ENCODE data around the gene SSTR3.

SSTR3 gene

DNA sequence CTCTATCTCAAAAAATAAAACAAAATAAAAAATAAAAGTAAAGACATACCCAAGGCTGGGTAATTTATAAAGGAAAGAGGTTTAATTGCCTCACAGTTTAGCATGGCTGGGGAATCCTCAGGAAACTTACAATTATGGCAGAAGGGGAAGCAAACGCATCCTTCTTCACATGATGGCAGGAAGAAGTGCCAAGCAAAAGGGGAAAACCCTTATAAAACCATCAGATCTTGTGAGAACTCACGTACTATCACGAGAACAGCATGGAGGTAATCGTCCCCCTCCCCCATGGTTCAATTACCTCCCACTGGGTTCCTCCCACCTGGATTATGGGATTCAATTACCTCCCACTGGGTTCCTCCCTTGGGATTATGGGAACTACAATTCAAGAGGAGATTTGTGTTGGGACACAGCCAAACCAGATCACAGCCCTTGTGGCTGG lies 8.3 kb upstream of the SSTR3 start:
- Histone ChIP-seq H3K36me3 (no peaks in the 10 kb centered on the region), H3K27me3 (no peaks in the 10 kb centered on the region), H3K4me1 (no peaks in the 10 kb centered on the region), H3K4me3 (ENCODE audit: low read depth, low read length) (no peak overlapping the region), H3K9me3 (peaks cover 4% of the 10 kb centered on the region; the same call in 1 of the 2 replicates)
- DNase-seq, result no peak
- TF ChIP-seq, protein P1, sequence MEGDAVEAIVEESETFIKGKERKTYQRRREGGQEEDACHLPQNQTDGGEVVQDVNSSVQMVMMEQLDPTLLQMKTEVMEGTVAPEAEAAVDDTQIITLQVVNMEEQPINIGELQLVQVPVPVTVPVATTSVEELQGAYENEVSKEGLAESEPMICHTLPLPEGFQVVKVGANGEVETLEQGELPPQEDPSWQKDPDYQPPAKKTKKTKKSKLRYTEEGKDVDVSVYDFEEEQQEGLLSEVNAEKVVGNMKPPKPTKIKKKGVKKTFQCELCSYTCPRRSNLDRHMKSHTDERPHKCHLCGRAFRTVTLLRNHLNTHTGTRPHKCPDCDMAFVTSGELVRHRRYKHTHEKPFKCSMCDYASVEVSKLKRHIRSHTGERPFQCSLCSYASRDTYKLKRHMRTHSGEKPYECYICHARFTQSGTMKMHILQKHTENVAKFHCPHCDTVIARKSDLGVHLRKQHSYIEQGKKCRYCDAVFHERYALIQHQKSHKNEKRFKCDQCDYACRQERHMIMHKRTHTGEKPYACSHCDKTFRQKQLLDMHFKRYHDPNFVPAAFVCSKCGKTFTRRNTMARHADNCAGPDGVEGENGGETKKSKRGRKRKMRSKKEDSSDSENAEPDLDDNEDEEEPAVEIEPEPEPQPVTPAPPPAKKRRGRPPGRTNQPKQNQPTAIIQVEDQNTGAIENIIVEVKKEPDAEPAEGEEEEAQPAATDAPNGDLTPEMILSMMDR (IDR thresholded peaks at IDR 0.05; ENCODE audit: low read depth, low read length), result no peak

DNA sequence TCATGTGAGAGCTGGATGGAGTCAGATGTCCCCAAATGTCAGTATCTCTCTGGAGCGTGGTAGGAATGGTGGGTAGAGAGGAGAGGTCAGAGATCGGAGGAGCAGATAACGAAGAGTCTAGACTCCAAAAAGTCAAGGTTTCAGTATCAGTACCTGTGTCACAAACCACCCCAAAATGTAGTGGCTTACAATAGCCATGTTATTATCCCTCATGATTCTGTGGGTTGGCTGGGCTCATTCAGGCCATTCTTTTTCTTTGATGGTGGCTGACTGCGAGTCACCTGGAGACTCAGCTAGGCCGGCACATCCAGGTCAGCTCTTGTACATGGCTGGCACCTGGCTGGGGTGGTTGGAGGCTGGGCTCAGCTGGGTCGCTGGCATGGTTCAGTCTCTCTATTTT lies 7.3 kb upstream of the SSTR3 start:
- Histone ChIP-seq H3K9me3 (peaks cover 4% of the 10 kb centered on the region; the same call in 1 of the 2 replicates), H3K36me3 (no peaks in the 10 kb centered on the region), H3K4me1 (no peaks in the 10 kb centered on the region), H3K27me3 (no peaks in the 10 kb centered on the region), H3K4me3 (ENCODE audit: low read depth, low read length) (no peak overlapping the region)
- TF ChIP-seq, protein P1 (IDR thresholded peaks at IDR 0.05; ENCODE audit: low read depth, low read length), result no peak
- DNase-seq, result no peak

DNA sequence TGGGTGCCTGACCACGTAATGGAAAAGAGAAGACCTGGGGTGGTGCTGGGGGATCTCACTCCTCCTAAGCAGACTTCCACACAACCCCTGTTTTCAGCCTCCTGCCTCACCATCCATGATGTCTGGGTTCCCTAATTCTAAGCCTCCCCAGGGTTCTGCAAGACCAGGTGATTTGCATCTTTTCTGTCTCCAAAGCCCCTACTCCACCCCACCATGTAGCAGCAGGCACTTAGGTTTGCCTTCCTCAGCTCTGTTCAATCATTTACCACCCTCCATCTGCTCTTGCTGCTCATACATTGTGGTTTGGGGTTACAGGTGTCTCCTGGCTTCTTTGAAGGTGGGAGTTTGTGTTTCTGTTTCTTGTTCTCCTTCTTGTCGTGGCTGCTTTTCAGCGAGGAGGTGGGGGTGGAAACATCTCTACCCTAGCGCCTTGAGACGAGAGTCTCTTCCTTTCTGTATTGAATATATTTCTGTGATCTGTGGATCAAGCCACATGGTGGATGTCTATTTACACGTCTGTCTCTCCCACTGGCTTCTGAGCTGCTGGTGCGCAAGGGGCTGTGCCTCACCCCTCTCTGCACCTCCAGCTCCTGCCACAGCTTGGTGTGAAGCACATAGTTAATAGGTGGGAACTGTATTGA lies 6.6 kb upstream of the SSTR3 start:
- TF ChIP-seq, protein P1 (IDR thresholded peaks at IDR 0.05; ENCODE audit: low read depth, low read length), result no peak
- Histone ChIP-seq H3K4me1 (no peaks in the 10 kb centered on the region), H3K27me3 (no peaks in the 10 kb centered on the region), H3K9me3 (peaks cover 4% of the 10 kb centered on the region; the same call in 1 of the 2 replicates), H3K4me3 (ENCODE audit: low read depth, low read length) (no peak overlapping the region), H3K36me3 (no peaks in the 10 kb centered on the region)
- DNase-seq, result no peak

DNA sequence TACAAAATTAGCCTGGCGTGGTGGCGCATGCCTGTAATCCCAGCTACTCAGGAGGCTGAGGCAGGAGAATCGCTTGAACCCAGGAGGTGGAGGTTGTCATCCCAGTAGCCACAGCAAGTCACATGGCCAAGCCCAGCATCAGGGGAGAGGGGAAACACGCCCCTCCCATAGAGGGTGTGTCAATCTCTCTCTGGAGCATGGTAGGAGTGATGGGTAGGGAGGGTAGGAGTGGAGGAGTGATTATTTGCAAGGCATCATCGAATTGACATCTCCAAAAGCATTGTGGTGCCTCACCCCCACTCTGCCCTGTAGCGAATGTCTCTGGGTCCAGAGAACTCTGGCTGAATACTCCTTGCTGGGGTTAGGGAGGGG lies 6.1 kb upstream of the SSTR3 start:
- DNase-seq, result no peak
- no peaks in the 10 kb centered on the region for H3K4me1 ChIP-seq
- peaks cover 4% of the 10 kb centered on the region; the same call in 1 of the 2 replicates for H3K9me3 ChIP-seq

DNA sequence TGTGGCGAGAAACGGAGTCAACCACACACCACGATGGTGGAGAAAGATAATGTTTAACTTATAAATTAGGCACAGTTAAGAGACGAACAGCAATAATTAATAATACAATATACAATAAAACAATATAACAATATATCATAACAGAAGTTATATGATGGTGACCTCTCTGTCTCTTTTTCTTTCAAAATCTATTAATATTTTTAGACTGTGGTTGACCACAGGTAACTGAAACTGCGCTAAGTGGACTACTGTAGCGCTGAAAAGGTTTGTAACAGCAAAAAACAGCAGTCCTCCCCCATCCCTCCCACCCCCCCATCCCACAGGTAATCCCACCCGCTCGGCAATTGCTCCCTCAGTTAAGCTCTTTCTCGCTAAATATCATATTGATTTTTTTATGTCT lies 3.6 kb upstream of the SSTR3 start:
- DNase-seq, result no peak
- Histone ChIP-seq H3K27me3 (no peaks in the 10 kb centered on the region), H3K9me3 (peaks cover 2% of the 10 kb centered on the region; the same call in 1 of the 2 replicates), H3K4me1 (no peaks in the 10 kb centered on the region; the same call in none of the 2 replicates), H3K36me3 (no peaks in the 10 kb centered on the region), H3K4me3 (ENCODE audit: low read depth, low read length) (no peak overlapping the region)
- TF ChIP-seq, protein P1 (IDR thresholded peaks at IDR 0.05; ENCODE audit: low read depth, low read length), result no peak

More for the DNA sequence above, 6.1 kb upstream of the SSTR3 start:
- Histone ChIP-seq H3K4me3 (ENCODE audit: low read depth, low read length) (no peak overlapping the region), H3K27me3 (no peaks in the 10 kb centered on the region), H3K36me3 (no peaks in the 10 kb centered on the region)
- TF ChIP-seq, protein P1 (IDR thresholded peaks at IDR 0.05; ENCODE audit: low read depth, low read length), result no peak

DNA sequence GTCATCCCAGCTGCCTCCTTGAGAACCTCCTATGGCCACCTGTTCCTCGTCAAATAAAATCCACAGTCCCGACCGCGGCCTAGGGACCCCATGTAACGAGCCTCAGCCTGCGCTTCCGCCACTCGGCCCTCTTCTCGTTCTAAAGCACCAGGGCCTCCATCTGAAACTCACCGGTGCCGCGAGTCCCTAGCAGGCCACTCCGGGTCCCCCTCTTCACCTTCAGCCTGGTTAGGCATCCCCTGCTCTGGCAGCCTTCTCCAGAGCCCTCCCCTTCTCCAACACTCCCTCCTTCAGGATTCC lies 2.4 kb upstream of the SSTR3 start:
- Histone ChIP-seq H3K36me3 (no peaks in the 10 kb centered on the region), H3K27me3 (no peaks in the 10 kb centered on the region), H3K4me1 (no peaks in the 10 kb centered on the region; the same call in none of the 2 replicates), H3K9me3 (no peaks in the 10 kb centered on the region), H3K4me3 (ENCODE audit: low read depth, low read length) (no peak overlapping the region)
- no peak for DNase-seq
- TF ChIP-seq, protein P1 (IDR thresholded peaks at IDR 0.05; ENCODE audit: low read depth, low read length), result no peak
